Right lobe of liver (tissue), 4 donors: ENCODE data around the gene DICER1.

Source experiments
- CTCF ChIP-seq, 4 donors: fragments of 200-600 bp in 3 of 4; fragments of 450-650 bp in 1 of 4; IDR thresholded peaks; one replicate each; pipeline versions ENCODE4 v1.5.1 to v1.8.0; 2016 to 2022; ENCODE audit warnings: antibody characterized with exemption in 4 of 4, mild to moderate bottlenecking in 2 of 4
- POLR2A ChIP-seq: fragments of 450-650 bp; IDR thresholded peaks from one replicate; pipeline ENCODE4 v1.6.1; 2017; ENCODE audit warnings: antibody characterized with exemption, mild to moderate bottlenecking
- donor health status: DM: no; HTN: no; CAD: no.
- donor health status: DM: no; HTN: no; CAD: no.
- donor health status: DM: no; HTN: yes; CAD: no.

- TF ChIP-seq CTCF (IDR thresholded peaks at IDR 0.05) (no peak), POLR2A (no peak)
Observed at GRCh38 chr14:95059126-95059525, 98.2 kb downstream of the DICER1 start.
